ENCODE results near the gene CSAD. TPM values are rescaled to one million over a fixed set of nuclear protein-coding genes. Genes with fewer than 3 reads are reported as not detected.

The CSAD gene
- total and polyA plus RNA-seq, 2 of the 13 experiments (the other 11 are each of a cell fraction or from before 2014, with no cell fraction given) = 7.2 to 23.5 TPM

DNA sequence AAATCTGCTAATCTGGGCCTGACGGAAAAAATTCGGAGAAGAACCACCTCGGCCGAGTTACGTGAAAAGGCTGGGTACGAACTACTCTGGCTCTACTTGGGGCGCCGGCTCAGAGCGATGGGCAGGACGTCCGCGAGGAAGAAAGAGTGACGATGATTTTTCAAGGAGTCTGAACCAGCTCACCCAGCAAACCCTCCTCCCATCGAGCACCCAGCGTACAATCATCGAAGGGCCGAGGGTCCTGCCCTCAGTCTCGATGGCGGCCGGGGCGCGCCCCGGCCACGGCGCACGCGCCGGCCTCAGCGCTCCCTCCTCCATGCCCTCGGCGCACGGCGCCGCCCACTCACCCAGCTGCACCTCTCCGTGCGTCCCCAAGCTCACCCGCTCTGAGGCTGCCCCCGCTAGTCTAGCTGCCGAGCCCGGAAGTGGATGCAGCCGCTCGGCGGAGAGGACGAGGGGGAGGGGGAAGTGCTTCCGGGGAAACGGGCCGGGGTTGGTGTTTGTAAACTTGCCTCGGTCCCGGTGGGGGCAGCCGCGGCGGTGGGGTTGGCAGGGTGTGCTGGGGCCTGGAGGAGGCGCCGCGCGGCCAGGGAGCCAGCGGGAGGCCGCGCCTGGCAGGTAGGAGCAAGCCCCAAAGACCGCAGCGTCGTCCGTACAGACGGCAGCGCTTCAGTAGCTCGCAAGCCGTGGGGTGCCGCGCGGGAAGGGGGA, at the start of gene CSAD, which contains the start of gene ZNF740 (continued):
- TF ChIP-seq, protein P1, sequence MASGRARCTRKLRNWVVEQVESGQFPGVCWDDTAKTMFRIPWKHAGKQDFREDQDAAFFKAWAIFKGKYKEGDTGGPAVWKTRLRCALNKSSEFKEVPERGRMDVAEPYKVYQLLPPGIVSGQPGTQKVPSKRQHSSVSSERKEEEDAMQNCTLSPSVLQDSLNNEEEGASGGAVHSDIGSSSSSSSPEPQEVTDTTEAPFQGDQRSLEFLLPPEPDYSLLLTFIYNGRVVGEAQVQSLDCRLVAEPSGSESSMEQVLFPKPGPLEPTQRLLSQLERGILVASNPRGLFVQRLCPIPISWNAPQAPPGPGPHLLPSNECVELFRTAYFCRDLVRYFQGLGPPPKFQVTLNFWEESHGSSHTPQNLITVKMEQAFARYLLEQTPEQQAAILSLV (CRISPR knock-in tag; IDR thresholded peaks at IDR 0.05; ENCODE audit: borderline replicate concordance) = 0 out of 2 replicates have a peak, but pooled peaks have one; percentile 63
- TF ChIP-seq SETDB1 (CRISPR knock-in tag; IDR thresholded peaks at IDR 0.05; ENCODE audit: borderline replicate concordance) = no peak
- peak; percentile 26; the same call in 1 of the 2 replicates for TF ChIP-seq NFYB (CRISPR knock-in tag; IDR thresholded peaks at IDR 0.05)
- peak; percentile 63; the same call in 1 of the 2 replicates for TF ChIP-seq MYC (CRISPR knock-in tag; IDR thresholded peaks at IDR 0.05; ENCODE audit: borderline replicate concordance)
- TF ChIP-seq, protein P2, sequence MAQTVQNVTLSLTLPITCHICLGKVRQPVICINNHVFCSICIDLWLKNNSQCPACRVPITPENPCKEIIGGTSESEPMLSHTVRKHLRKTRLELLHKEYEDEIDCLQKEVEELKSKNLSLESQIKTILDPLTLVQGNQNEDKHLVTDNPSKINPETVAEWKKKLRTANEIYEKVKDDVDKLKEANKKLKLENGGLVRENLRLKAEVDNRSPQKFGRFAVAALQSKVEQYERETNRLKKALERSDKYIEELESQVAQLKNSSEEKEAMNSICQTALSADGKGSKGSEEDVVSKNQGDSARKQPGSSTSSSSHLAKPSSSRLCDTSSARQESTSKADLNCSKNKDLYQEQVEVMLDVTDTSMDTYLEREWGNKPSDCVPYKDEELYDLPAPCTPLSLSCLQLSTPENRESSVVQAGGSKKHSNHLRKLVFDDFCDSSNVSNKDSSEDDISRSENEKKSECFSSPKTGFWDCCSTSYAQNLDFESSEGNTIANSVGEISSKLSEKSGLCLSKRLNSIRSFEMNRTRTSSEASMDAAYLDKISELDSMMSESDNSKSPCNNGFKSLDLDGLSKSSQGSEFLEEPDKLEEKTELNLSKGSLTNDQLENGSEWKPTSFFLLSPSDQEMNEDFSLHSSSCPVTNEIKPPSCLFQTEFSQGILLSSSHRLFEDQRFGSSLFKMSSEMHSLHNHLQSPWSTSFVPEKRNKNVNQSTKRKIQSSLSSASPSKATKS (CRISPR knock-in tag; IDR thresholded peaks at IDR 0.05) = no peak
- peak; percentile 54; the same call in 1 of the 2 replicates for TF ChIP-seq ZNF558 (CRISPR knock-in tag; IDR thresholded peaks at IDR 0.05; ENCODE audit: borderline replicate concordance)
- TF ChIP-seq, protein P3, sequence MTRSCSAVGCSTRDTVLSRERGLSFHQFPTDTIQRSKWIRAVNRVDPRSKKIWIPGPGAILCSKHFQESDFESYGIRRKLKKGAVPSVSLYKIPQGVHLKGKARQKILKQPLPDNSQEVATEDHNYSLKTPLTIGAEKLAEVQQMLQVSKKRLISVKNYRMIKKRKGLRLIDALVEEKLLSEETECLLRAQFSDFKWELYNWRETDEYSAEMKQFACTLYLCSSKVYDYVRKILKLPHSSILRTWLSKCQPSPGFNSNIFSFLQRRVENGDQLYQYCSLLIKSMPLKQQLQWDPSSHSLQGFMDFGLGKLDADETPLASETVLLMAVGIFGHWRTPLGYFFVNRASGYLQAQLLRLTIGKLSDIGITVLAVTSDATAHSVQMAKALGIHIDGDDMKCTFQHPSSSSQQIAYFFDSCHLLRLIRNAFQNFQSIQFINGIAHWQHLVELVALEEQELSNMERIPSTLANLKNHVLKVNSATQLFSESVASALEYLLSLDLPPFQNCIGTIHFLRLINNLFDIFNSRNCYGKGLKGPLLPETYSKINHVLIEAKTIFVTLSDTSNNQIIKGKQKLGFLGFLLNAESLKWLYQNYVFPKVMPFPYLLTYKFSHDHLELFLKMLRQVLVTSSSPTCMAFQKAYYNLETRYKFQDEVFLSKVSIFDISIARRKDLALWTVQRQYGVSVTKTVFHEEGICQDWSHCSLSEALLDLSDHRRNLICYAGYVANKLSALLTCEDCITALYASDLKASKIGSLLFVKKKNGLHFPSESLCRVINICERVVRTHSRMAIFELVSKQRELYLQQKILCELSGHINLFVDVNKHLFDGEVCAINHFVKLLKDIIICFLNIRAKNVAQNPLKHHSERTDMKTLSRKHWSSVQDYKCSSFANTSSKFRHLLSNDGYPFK (CRISPR knock-in tag; IDR thresholded peaks at IDR 0.05; ENCODE audit: borderline replicate concordance) = peak; percentile 98
- TF ChIP-seq, protein P4, sequence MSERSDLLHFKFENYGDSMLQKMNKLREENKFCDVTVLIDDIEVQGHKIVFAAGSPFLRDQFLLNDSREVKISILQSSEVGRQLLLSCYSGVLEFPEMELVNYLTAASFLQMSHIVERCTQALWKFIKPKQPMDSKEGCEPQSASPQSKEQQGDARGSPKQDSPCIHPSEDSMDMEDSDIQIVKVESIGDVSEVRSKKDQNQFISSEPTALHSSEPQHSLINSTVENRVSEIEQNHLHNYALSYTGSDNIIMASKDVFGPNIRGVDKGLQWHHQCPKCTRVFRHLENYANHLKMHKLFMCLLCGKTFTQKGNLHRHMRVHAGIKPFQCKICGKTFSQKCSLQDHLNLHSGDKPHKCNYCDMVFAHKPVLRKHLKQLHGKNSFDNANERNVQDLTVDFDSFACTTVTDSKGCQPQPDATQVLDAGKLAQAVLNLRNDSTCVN (CRISPR knock-in tag; IDR thresholded peaks at IDR 0.05; ENCODE audit: borderline replicate concordance) = no peak; the same call in 1 of the 2 replicates
- TF ChIP-seq, protein P5, sequence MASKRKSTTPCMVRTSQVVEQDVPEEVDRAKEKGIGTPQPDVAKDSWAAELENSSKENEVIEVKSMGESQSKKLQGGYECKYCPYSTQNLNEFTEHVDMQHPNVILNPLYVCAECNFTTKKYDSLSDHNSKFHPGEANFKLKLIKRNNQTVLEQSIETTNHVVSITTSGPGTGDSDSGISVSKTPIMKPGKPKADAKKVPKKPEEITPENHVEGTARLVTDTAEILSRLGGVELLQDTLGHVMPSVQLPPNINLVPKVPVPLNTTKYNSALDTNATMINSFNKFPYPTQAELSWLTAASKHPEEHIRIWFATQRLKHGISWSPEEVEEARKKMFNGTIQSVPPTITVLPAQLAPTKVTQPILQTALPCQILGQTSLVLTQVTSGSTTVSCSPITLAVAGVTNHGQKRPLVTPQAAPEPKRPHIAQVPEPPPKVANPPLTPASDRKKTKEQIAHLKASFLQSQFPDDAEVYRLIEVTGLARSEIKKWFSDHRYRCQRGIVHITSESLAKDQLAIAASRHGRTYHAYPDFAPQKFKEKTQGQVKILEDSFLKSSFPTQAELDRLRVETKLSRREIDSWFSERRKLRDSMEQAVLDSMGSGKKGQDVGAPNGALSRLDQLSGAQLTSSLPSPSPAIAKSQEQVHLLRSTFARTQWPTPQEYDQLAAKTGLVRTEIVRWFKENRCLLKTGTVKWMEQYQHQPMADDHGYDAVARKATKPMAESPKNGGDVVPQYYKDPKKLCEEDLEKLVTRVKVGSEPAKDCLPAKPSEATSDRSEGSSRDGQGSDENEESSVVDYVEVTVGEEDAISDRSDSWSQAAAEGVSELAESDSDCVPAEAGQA (IDR thresholded peaks at IDR 0.05; ENCODE audit: low read depth) = peak; percentile 50; the same call in 1 of the 2 replicates
- TF ChIP-seq, protein P5 (CRISPR knock-in tag; IDR thresholded peaks at IDR 0.05; ENCODE audit: borderline replicate concordance) = no peak
- TF ChIP-seq SMYD3 (CRISPR knock-in tag; IDR thresholded peaks at IDR 0.05) = peak; percentile 82
- no peak for TF ChIP-seq LCORL (IDR thresholded peaks at IDR 0.05)
- TF ChIP-seq LCORL (CRISPR knock-in tag; IDR thresholded peaks at IDR 0.05) = 0 out of 2 replicates have a peak, but pooled peaks have one; percentile 55
- TF ChIP-seq, protein P6, sequence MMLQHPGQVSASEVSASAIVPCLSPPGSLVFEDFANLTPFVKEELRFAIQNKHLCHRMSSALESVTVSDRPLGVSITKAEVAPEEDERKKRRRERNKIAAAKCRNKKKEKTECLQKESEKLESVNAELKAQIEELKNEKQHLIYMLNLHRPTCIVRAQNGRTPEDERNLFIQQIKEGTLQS (CRISPR knock-in tag; IDR thresholded peaks at IDR 0.05) = no peak

Data from HepG2 (cell line).